HG03097 (cell line): ENCODE data around the gene ZCCHC9.
"Not testable (repeated sequence)": the region's sequence is repeated elsewhere in the genome, so short reads cannot be mapped to it uniquely, and the experiment has no call there.

ENCODE experiments used
- ATAC-seq: cut with Tn5 transposase; IDR thresholded peaks from one replicate; pipeline ENCODE4 v1.9.1; 2021; ENCODE audit not compliant: unreplicated experiment, low FRiP score

Gene ZCCHC9

GRCh38 chr5:81301271-81302015 lies at the start of gene ZCCHC9:
Gene ZCCHC9, plus strand, starts transcription at chr5:81301587. Its CDS starts 3,171 bp downstream, at chr5:81304758.
- peak; percentile 95 for ATAC-seq

GRCh38 chr5:81251922-81252321 lies 49.5 kb upstream of the ZCCHC9 start:
- no peak for ATAC-seq

DNA sequence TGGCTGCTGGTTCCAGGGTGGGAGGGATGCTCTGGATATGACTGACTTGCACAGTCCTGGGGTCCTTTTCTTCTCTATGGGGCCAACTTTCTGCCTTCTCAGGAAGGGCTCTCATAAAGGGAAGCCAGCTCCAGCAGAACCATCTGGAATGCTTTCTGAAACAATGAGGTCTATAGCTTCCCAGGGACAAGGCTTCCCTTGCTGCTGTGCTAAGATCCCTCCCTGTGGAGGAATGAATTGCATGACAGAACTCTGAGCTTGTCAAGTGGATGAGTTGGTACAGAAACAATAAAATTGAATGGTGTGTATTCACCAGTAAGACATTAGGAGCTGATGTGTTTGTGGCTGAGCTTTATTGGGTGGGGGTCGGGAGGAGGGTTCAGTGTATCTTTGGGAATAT lies 48.5 kb upstream of the ZCCHC9 start:
- no peak for ATAC-seq

DNA sequence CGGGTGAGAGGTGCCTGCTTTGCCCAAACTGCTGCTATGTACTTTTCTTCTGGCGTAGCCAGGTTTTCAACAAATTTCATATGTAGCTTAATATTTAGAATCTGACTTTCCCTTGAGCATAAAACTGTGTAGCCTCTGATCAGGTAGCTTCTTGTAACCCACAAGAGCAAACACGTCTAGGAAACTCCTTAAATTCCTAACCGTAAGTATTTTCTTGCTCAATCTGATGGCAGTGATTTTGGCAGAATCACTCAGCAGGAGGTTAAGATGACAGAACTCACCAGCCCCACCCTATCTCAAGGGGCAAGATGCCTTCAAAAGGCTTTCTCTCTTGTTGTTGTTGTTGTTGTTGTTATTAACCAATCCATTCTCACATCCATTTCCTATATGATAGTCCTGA lies 47.5 kb upstream of the ZCCHC9 start:
- ATAC-seq: no peak

GRCh38 chr5:81254886-81255559 lies 46.4 kb upstream of the ZCCHC9 start:
- ATAC-seq: no peak

DNA sequence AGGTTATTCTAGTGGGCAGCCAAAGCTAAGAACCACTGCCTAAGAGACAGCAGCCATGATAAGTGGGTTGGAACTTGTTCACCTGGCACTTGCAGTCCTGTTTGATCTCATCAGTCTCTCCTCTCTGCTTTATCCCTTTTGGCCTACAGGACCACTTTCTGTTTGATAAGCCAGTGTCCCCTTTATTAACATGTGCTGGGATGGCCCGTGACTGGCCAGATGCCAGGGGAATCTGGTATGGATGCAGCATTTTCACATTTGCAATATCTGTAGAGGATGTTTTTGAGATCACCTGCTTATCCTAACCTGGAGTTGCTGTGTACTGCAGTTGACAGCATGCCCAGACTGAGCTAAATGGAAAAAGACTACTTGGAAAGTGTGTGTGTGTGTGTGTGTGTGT lies 44.6 kb upstream of the ZCCHC9 start:
- no peak for ATAC-seq

DNA sequence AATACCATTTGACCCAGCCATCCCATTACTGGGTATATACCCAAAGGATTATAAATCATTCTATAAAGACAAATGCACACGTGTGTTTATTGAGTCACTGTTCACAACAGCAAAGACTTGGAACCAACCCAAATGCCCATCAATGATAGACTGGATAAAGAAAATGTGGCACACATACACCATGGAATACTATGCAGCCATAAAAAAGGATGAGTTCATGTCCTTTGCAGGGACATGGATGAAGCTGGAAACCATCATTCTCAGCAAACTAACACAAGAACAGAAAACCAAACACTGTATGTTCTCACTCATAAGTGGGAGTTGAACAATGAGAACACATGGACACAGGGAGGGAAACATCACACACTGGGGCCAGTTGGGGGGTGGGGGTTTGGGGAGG lies 38.6 kb upstream of the ZCCHC9 start:
- ATAC-seq: not testable (repeated sequence)

DNA sequence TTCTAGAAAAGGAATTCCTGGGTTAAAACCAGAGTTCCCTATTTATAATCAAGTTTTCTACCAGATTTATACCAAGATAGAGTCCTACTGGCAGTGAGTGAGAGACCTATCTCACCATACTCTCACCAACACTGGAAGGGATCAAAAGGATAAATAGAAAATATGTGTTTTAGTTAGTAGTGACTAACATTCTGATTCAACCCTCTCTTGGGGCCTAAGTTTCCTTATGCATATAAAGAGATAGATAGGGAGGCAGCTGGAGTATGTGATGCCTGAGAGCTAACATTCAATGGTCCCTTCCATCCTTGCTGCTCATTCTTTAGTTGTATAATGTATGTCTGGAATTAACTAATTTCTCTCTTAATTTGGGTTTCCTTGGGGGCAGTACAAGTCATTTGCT lies 36.3 kb upstream of the ZCCHC9 start:
- ATAC-seq: no peak

GRCh38 chr5:81268521-81269196 lies 32.7 kb upstream of the ZCCHC9 start:
- no peak for ATAC-seq

- ATAC-seq: no peak
Observed at GRCh38 chr5:81269751-81270393, 31.5 kb upstream of the ZCCHC9 start.

DNA sequence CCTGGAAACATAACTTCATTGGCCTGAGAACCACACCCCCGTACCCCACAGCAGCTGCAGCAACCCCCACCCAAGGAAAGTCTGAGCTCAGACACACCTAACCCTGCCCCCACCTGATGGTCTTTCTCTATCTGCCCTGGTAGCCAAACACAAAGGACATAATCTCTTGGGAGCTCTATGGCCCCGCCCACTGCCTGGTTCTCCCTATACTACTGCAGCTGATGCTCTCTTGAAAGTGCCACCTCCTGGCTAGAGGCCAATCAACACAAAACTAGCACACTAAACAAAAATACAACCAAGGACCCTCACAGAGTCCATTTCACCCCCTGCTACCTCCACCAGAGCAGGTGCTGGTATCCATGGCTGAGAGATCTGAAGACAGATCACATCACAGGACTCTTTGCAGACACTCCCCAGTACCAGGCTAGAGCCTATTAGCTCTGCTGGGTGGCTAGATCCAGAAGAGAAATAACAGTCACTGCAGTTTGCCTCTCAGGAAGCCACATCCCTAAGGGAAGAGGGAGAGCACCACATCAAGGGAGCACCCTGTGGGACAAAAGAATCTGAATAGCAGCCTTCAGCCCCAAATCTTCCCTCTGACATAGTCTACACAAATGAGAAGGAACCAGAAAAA lies 30.9 kb upstream of the ZCCHC9 start:
- not testable (repeated sequence) for ATAC-seq

GRCh38 chr5:81283976-81284375 lies 17.4 kb upstream of the ZCCHC9 start:
- ATAC-seq: no peak

DNA sequence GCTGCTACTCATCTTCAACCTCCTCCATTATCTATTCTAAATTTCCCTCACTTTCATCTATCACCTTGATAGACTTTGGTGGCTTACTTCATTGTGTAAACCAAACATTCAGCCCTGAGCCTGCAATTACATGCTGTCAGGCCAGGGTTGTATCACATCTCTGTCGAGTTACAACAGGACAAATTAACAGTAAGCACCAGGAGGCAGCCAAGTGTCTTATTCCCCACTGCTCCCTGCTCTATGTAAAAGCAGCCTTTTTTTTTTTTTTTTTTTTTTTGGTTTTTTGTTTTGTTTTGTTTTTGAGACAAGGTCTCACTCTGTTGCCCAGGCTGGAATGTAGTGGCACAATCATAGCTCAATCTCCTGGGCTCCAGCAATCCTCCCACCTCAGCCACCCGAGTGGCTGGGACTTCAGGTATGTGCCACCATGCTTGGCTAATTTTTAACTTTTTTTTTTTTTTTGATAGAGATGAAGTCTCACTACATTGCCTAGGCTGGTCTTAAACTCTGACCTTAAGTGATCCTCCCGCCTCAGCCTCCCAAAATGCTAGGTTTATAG lies 15.2 kb upstream of the ZCCHC9 start:
- no peak for ATAC-seq

DNA sequence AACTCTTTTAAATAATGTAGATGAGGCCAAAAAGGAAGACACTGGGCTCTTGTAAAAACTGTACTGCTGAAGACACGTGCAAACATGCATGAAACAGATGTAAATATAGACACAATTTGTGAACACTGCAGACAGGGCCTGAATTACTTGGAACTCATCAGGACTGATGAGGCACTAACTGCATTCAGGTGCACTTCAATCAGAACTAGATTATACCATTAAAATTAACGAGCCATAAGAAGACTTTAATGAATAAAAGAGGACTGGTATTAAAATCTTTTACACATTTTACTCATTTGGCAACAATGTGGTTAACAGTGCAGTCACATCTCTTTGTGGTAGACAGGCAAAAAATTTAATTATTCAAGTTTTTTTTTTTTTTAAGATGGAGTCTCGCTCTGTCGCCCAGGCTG lies 13.4 kb upstream of the ZCCHC9 start:
- ATAC-seq: no peak

DNA sequence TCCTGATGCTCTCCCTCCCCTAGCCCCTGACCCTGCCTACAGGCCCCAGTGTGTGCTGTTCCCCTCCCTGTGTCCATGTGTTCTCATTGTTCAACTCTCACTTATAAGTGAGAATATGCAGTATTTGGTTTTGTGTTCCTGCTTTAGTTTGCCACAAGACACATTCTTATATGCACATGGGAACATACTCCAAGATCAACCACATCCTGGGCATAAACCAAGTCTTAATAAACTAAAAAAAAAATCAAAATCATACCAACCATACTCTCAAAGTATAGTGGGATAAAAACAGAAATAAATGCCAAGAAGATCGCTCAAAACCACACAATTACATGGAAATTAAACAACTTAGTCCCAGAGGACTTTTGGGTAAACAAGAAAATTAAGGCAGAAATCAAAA lies 11.2 kb upstream of the ZCCHC9 start:
- ATAC-seq: no peak

DNA sequence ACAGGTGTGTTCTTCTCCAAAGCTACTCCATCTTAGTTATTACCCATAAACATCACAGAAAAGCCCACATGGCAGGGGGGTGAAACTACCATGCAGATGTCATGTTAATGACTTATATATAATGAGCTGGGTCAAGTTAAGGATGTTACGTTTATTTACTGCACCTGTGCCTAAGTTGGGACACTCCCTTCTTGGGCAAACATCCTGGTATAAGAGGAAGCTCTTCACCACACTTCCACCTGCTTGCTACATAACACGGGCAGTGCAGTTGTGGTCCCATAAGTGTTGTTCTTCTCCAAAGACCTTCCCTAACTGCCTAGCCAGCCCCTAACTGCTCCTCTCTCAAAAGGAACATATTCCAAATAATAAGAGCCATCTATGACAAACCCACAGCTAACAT lies 9.3 kb upstream of the ZCCHC9 start:
- ATAC-seq: no peak

GRCh38 chr5:81294021-81294420 lies 7.4 kb upstream of the ZCCHC9 start:
- ATAC-seq: not testable (repeated sequence)

GRCh38 chr5:81297531-81297930 lies 3.9 kb upstream of the ZCCHC9 start:
- no peak for ATAC-seq

GRCh38 chr5:81300921-81301270 lies 491 bp upstream of the ZCCHC9 start:
- no peak for ATAC-seq

- ATAC-seq: no peak
Observed at GRCh38 chr5:81302596-81302995, 1.2 kb downstream of the ZCCHC9 start.
